A204.1 (cell line): ENCODE measurements around the gene CDC20B.
A peak's percentile ranks its signal among the peaks of the same experiment; 100 is the strongest.
"Not testable (repeated sequence)": the region's sequence is repeated elsewhere in the genome, so short reads cannot be mapped to it uniquely, and the experiment has no call there.

Source experiments
- FAIRE-seq: peaks from 2 replicates; lab custom pipeline; 2012; peaks lifted over from hg19 to GRCh38; lab: Jason Lieb, UNC

CDC20B gene

DNA sequence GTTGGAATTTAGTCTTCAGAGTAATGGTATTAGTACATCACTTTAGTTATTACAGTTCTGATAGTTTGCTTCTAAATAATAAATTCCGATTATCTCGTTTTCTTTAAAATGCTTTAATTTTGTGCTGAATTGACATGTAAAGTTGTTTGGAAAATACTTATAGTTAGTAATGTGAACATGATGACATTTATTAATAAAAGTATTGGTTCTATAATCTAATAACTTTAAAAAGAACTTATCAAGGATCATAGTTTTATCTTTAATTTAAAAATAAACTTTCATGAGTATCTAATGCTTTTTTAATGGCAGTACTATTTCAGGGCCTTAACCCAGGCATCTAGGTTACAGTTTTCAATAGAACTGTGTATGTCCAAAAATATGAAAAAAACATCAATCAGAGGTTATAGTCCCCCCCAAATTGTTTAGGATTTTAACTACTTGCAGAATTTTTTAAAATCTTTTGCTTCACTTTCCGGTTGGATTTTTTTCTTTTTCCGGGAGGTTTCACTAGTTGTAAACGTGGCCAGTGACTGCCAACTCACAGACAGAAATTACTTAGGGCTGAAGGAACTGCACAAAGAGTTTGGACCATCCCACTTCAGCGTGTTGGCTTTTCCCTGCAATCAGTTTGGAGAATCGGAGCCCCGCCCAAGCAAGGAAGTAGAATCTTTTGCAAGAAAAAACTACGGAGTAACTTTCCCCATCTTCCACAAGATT lies 12.3 kb downstream of the CDC20B start:
- peak; percentile 99 for FAIRE-seq

DNA sequence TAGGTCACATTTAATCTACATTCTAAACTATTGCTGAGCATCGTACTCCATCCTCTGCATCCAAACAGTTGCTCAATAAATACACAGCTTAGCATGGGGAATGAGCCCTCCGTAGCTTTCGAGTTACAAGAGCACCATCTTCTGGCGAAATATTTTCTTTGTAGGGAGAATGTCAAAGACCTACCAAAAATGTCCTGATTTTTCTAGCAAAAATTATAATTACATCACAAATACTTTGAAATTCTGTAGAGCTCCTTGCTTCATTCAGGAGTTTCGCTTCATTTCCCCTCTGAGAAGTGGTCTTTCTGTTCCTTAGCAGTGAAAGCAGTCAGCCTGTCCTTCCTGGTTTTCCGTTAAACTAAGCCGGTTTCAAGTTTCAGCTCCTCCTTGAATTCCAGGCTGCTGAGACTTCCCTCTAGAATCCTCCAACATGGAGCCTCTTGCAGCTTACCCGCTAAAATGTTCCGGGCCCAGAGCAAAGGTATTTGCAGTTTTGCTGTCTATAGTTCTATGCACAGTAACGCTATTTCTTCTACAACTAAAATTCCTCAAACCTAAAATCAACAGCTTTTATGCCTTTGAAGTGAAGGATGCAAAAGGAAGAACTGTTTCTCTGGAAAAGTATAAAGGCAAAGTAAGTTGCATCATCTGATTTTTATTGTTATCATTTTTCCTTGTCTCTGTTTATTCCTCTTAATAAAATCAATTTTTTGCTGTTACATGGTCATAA lies 13.0 kb downstream of the CDC20B start, which contains the start of gene GPX8:
GPX8 (plus strand) TSS at position 409 of the 730 bp plus-strand sequence; CDS start at position 431, 22 bp downstream.
- FAIRE-seq = peak; percentile 96

DNA sequence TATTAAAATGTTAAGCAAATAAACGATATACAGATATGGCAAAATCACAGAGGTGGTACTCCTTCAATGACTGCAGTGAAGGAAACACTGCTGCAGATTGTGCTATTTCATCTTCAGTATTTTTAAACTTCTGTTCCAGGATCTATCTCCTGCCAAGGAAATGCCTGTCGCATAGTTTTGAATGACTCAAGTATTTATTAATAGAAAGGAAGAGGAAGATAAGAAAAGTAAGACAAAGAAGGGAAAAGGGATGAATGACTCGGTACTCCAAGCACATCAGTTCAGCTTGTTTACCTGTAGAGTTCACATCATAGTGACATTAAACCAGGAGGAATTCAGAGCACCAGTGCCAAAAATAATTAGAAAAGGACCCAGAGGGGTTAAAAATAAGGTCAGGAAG lies 18.1 kb downstream of the CDC20B start:
- FAIRE-seq = no peak

GRCh38 chr5:55151923-55152842 lies 20.8 kb downstream of the CDC20B start:
- no peak for FAIRE-seq

DNA sequence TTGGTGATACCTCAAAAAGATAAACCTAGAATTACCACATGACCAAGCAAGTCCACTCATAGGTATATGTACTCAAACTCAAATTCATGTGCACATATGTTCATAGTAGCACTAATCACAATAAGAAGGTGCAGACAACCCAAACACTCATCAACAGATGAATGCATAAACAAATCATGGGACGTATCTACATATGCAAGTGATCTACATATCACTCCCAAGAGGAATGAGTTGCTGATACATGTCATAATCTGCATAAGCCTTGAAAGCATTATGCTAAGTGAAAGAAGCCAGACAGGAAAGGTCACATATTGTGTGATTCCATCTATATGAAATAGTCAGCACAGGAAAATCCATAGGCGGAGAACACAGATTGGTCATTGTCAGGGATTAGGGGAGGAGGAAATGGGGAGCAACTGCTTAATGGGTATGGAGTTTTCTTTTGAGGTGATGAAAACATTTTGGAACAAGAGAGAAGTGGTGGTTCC lies 23.6 kb downstream of the CDC20B start:
- FAIRE-seq = no peak

DNA sequence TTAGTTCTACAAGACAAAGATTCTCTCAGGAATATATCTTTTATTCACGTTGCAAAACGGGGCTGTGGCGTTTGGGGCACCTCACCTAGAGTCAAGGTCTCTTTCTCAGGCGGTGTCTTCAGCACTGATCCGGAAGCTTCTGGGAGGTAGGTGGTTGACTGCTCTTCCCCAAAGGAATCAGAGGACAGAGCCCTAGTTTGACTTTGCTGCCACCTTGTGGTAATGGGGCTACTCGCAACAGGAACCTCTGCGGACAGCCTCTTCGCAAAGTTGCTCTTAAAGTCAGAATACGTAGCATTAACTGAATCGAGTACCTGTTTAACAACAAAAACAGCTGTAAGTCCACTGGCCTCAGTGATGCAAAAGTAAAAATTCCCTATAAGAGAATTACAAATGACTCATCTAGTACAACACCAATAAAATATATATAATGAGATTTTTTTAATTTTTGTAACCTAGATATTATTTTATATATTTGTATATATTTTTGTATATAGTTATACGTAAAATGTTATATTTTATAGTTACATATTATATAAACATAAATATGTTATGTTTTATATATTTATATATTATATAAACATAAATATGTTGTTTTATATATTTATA lies 26.3 kb downstream of the CDC20B start:
- no peak for FAIRE-seq

DNA sequence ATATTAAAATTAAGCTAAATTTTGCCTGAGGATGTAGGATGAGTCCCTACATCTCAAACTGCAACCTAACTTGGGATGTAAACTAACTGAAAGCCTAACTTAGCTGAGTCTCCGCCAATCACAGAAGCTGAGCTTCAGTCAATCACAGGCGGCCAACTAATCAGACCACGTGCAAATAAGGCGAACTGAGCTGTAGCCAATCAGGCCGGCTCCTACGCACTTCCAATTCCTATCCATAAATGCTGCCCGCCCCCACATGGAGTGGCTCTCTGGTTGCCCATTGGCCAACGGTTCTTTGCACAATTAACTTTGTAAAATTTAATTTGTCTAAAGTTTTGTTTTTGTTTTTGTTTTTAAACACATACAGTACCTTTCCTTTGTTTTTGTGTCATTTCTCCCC lies 26.9 kb downstream of the CDC20B start:
- FAIRE-seq = no peak

- FAIRE-seq = no peak
These were observed 29.4 kb downstream of the CDC20B start for GRCh38 chr5:55143624-55144023.

DNA sequence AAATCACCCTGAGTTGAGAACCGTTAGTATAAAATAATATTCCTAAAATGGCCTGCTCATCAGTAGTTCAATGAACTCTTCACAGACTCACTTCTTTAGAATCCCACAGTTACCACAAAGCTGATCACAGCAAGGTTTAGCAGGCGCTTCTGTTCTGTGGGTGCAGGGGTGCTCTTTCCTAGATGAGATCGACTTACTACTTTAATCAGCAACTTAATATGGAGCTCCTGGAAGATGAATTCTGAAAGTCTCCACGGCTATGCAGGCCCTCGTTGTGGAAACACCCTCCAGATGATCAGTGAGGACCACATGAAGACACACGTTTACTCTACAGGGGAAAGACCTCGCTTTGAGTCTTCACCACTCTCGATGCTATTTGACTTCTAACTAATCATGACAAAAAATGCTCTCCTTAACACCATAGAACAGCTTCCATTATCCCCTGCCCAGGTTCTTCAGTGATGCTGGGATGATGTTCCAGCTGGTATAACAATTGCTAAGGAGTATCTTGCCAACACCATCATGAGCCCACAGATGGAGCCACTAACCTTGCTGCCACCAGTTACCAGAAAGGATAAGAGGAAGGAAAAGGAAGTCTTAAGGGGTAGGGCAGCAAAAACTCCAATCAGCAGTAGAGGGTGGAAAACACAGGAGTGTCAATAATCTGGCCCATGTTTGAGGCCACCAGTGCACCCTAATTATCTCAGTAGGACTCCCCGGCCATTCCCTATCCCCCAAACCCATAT lies 30.9 kb downstream of the CDC20B start:
- FAIRE-seq = no peak

- FAIRE-seq = no peak
These were observed 31.9 kb downstream of the CDC20B start for GRCh38 chr5:55140908-55141665.

DNA sequence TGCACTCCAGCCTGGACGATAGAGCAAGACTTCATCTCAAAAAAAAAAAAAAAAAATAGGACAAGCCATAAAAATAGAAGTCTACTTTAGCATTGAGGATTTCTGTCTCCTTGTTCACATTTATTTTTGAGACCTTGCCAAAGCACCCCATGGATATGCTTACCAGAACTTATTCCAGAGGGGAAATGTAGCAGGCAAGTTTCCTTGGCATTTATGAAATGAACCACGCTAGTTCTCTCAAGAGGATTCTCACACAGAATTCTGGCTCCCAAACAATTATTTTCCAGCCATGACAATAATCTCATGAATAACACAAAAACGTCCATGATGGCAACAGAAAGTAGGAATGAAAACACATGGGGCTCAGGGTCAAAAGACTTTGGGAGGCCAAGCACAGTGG lies 36.5 kb downstream of the CDC20B start:
- no peak for FAIRE-seq

DNA sequence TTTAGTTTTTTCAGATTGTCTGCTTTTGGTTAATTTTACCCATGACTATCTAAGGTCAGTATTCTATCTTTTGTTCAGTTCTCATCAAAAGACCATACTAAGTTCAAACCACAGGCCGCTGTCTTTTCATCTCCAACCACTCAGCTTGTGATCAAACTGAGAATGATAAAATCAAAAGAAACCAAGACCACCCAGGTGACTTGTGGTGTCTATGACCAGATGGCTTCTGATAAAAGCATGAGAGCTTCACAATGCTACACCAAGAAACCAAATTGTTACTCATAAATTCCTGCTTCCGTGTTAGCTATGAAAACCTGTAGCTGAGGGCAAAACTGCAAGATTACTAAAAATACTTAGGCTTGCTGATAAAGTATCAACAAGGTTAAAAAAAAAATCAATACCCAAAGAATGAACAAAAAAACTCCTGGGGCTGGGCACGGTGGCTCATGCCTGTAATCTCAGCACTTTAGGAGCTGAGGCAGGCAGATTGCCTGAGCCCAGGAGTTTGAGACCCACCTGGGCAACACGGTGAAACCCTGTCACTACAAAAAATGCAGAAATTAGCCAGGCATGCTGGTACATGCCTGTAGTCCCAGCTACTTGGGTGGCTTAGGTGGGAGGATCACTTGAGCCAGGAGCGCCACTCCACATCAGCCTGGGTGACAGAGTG lies 38.8 kb downstream of the CDC20B start:
- FAIRE-seq = no peak

DNA sequence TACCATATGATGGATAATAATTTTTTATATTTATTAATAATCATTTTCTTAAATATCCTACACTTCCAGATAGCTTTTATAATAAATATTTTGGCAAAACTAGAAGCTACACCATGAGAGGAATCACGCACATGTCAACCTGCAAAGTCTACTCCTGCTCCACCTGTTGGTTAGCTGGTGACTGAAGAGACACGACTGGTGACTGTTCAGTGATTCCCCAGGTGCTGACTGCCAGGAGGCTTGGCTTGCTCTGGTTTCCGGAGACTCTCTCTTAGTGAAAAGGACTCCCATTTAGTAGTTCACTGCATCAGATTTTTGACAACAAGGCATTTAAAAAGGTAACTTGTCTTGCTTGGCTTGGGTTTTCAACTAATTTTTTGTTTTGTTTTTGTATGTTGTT lies 49.6 kb downstream of the CDC20B start:
- FAIRE-seq = no peak

DNA sequence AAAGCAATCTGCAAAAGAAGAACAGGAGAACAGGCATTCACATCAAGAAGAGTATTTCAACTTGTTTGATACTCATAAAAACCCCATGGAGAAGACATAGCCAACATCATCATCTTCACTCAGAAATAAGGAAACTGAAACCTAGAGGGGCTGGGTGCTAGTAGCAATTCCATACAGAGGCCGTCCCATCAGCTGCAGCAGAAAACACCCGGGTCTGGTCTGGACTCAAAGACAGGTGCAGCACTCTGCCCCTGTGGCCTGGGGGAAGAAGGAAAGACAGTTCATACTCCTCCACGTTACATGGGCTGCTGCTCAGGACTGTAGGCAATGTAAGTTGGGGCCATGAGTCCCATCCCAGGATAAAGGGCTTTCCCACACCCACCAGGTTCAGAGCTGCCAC lies 58.9 kb downstream of the CDC20B start:
- no peak for FAIRE-seq

DNA sequence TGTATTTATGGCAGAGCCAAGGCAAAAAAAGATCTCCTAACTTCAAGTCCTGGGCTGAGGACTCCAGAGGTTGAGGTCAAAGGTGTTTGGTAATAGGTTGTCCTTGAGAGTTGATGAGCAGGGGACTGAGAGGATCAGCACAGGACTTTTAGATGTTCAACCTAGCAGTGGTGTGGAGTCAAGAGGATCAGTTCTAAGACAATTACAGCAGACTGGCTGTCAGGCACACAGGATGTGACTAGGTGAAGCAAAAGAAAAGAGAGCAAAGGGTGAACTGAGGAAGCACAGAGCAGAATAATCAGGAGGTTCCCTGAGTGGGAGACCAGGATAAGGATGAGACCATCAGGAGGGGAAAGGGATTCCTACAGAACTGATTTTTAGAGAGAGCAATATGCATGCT lies 59.6 kb downstream of the CDC20B start:
- FAIRE-seq = no peak

- no peak for FAIRE-seq
These were observed 62.8 kb downstream of the CDC20B start for GRCh38 chr5:55110217-55110616.

GRCh38 chr5:55108661-55109060 lies 64.3 kb downstream of the CDC20B start:
- no peak for FAIRE-seq

- FAIRE-seq = not testable (repeated sequence)
These were observed 67.0 kb downstream of the CDC20B start for GRCh38 chr5:55105976-55106375.

GRCh38 chr5:55104946-55105701 lies 67.9 kb downstream of the CDC20B start:
- no peak for FAIRE-seq
